Spleen (tissue), 7 donors: ENCODE data around the gene GABARAPL1.

Source experiments
- POLR2A ChIP-seq, 3 donors: fragments of 450-650 bp; IDR thresholded peaks; one replicate each; pipeline ENCODE4 v1.5.1; 2017; ENCODE audit warnings: antibody characterized with exemption in 3 of 3, mild to moderate bottlenecking in 1 of 3
- POLR2AphosphoS5 ChIP-seq, 3 donors: sonication (generic); formaldehyde crosslinking; IDR thresholded peaks; one replicate each; pipeline ENCODE4 v1.5.1; 2017; ENCODE audit warnings: antibody characterized with exemption in 3 of 3
- TF ChIP-seq, protein P1 (sequence below), 11 experiments: fragments of 200-600 bp in 7 of 11; fragments of 450-650 bp in 4 of 11; sonication (generic) in 4 of 11; IDR thresholded peaks in 8 of 11; conservative IDR thresholded peaks in 3 of 11; 1 replicate in 7 of 11; 2 replicates in 4 of 11; pipeline versions ENCODE4 v1.4.0 to v1.8.0; 2016 to 2021; ENCODE audit warnings: antibody characterized with exemption in 11 of 11, inconsistent platforms in 4 of 11, mild to moderate bottlenecking in 1 of 11
- donor health status: DM: no; HTN: no; CAD: no; lungs with moderate emphysema.
- donor health status: DM: no; HTN: no; CAD: no.
- donor health status: DM: no; HTN: no; CAD: no.

DNA sequence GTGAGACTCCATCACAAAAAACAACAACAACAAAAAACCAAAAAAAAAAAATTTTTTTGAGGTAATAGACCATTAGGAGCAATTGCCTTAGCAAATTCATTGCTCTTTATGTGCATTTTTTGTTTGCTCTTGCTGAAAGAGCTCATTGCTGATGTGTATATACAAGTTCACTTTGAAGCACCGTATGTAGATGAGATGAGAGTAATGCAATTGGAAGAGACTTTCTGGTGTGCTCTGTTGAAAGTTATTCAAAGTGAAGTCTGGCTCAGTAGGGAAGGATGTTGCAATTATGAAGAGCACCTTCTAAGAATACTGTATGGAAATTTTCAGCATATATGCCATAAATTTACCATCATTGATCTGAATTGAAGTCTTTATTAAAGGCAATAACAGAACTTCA lies 48.2 kb downstream of the GABARAPL1 start:
- TF ChIP-seq, protein P1, sequence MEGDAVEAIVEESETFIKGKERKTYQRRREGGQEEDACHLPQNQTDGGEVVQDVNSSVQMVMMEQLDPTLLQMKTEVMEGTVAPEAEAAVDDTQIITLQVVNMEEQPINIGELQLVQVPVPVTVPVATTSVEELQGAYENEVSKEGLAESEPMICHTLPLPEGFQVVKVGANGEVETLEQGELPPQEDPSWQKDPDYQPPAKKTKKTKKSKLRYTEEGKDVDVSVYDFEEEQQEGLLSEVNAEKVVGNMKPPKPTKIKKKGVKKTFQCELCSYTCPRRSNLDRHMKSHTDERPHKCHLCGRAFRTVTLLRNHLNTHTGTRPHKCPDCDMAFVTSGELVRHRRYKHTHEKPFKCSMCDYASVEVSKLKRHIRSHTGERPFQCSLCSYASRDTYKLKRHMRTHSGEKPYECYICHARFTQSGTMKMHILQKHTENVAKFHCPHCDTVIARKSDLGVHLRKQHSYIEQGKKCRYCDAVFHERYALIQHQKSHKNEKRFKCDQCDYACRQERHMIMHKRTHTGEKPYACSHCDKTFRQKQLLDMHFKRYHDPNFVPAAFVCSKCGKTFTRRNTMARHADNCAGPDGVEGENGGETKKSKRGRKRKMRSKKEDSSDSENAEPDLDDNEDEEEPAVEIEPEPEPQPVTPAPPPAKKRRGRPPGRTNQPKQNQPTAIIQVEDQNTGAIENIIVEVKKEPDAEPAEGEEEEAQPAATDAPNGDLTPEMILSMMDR (IDR thresholded peaks at IDR 0.05 in 8 of 11, conservative IDR thresholded peaks at IDR 0.05 in 3 of 11): no peak
- TF ChIP-seq POLR2AphosphoS5 (IDR thresholded peaks at IDR 0.05) (no peak), POLR2A (IDR thresholded peaks at IDR 0.05) (no peak)
